GM19193 (cell line): ENCODE measurements around the gene SS18L1.

Experiments
- POLR2A ChIP-seq: IDR thresholded peaks from 4 replicates; pipeline ENCODE4 v1.6.1; 2011; ENCODE audit not compliant: insufficient read depth, insufficient read length; ENCODE audit errors: extremely low read depth

Gene SS18L1

GRCh38 chr20:62129731-62130531, 13.6 kb upstream of the SS18L1 start:
- TF ChIP-seq POLR2A = no peak

- TF ChIP-seq POLR2A = no peak
Observed at GRCh38 chr20:62131560-62132320, 11.8 kb upstream of the SS18L1 start.

GRCh38 chr20:62132421-62132820, 11.1 kb upstream of the SS18L1 start:
- no peak for TF ChIP-seq POLR2A

GRCh38 chr20:62133051-62133845, 10.3 kb upstream of the SS18L1 start:
- no peak for TF ChIP-seq POLR2A

DNA sequence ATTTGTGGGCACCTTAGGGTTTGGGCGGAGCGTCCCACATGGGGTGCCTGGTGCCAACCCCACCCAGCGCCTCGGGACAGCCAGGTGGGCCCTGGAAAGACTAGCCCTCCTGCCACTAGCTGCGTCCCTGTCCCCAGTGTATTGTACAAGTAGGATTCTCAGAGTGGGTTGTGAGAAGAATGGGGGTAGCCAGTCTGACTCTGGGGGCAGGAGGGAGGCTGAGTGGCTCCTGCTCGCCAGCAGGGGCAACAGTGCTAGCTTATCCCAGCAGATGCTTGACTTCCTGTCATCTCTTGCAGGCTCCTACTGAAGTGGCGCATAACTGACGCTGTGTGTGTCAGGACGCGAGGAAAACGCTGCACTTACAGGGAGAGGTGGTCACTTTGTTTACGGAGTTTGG, 9.7 kb upstream of the SS18L1 start:
- no peak for TF ChIP-seq POLR2A

DNA sequence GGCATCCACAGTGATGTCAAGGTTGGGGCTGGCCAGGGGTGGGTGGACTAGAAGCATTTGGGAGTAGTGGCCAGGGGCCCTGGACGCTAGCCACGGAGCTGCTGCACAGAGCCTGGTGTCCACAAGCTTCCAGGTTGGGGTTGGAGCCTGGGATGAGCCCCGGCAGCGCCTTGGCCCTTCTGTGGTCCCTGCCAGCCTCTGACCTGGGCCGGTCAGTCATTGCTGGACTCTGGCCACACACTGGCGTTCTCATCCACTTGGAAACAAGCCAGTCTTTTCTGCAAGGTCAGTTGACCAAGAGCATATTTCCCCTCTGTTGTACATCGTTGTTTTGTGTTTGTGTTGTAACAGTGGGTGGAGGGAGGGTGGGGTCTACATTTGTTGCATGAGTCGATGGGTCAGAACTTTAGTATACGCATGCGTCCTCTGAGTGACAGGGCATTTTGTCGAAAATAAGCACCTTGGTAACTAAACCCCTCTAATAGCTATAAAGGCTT, 8.8 kb upstream of the SS18L1 start:
- no peak for TF ChIP-seq POLR2A

- TF ChIP-seq POLR2A = no peak
Observed at GRCh38 chr20:62135573-62136266, 7.8 kb upstream of the SS18L1 start.

DNA sequence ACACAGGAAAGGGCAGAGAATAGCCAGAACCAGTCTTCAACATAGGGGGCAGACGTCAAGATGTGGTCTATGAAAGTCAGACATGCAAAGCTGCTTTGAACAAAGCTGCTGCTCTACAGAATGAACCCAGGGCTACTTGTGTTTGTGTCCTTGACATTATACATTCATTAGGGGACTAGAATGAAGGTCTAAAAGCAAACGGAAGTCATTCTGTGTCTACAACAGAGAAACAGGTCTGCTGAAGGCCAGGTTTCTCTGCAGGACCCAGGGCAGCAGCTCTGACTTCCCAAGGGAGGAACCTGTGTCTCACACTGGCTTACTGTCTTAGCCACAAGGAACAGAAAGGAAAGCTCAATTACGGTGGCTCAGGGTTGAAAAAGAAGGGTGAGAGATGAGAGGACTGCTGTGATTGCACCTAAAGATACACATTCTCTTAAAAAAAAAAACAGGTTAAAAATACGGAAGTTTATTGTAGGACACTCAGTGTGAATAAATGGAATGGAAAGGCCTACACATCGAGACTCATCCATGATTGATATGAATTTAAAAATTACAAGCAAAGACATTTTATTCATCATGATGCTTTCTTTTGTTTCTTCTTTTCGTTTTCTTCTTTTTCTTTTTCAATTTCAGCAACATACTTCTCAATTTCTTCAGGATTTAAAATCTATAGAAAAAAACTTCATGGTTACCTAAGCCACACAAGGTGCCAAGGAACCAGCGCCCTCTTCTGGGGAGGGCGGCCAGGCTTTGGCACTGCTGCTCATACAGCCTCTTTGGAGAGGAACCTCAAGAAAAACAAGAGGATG, 7.1 kb upstream of the SS18L1 start:
- TF ChIP-seq POLR2A = no peak

DNA sequence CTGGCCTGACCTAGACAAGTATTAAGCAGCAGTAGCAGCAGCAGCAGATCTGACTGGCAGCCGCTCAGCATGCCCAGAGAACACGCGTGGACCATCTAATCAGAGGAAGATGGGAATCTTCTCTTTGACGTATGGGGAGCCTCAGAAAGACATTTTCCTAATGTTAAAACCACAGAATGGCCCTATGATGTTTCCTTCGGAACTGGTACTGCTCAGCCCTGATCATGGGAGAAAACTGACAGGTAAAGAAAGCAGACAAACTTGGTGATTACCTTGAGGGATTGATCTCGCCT, 6.5 kb upstream of the SS18L1 start:
- TF ChIP-seq POLR2A = no peak

DNA sequence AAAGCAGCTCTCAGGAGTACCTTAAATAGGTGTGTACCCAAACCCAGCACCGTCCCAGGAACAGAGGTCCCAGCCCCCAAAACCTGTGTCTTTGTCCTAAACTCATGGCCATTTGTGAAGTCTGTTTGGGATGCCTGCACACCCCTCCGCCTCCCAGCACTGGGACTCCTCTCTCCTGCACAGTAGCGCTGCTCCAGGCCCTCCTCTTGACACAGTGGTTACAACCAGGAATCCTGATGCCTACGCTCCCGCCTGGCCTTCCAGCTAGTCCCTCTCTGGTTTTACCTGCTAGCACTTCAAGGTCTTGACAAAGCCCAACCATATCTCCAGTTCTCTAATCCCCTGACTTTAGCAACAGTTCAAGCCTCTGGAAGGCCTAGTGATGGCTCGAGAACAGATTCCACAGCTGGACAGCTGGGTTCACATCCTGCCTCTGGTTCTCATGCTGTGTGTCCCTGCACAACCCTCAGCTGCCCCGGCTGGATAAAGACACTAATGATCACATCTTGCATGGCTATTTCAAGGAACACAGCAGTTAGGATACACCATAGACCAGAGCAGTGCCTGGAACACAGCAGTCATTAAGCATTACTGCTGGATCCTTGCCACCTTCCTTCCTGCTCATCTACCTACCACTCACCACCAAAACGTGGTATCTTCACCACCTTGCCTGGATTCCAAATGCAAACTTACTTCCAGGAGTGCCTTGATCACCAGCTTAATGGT, 5.9 kb upstream of the SS18L1 start:
- no peak for TF ChIP-seq POLR2A

DNA sequence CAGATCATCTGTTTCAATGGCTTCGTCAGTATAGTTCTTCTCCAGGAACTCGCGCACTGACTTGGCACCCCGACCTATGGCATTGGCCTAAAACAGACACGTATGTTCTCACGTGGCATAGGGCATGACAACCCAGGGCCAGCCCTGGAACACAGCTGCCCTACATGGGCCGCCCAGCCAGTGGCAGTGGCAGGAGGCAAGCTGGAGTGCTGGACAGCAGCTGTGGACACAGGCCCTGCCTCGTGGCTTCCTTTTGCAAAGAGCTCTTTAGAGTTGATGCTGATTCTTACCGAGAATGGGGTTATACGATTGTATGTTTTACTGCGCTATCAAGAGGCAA, 5.4 kb upstream of the SS18L1 start:
- TF ChIP-seq POLR2A = no peak

DNA sequence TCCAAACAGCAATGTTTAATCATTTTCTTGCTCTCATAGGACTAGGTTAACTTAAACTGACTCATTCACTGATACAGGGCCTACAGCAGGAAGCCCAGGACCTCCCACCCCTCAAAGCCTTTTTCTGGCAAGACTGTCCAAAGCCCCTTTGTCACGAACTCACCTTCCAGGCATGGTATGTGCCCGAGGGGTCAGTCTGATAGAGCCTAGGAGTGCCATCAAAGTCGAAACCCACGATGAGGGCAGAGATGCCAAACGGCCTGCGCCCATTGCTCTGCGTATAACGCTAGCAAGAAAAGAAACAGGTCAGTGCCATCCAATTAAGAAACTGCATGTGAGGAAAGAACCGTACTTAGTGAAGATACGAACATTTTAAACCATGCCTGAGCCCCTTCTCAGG, 4.7 kb upstream of the SS18L1 start:
- no peak for TF ChIP-seq POLR2A

- TF ChIP-seq POLR2A = no peak
Observed at GRCh38 chr20:62139636-62140035, 3.9 kb upstream of the SS18L1 start.

DNA sequence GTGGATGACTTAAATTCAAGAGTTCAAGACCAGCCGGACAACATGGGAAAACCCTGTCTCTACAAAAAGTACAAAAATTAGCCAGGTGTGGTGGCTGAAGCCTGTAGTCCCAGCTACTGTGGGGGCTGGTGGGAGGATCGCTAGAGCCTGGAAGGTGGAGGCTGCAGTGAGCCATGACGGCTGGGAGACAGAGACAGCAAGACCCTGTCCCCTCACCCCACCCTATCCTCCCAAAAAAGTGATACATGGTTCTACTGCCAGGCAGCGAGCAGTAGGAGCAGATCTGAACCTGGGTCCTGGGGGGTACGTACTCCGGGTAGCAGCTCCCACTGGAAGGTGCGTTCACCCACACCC, 2.5 kb upstream of the SS18L1 start:
- TF ChIP-seq POLR2A = no peak
